RKO (cell line): Measurements from ENCODE around the gene FAM117A.
"Not testable (repeated sequence)": the region's sequence is repeated elsewhere in the genome, so short reads cannot be mapped to it uniquely, and the experiment has no call there.

Experiments used
- DNase-seq: peaks from one replicate; pipeline ENCODE4 v3.0.0-alpha.2; 2016; ENCODE audit warnings: low spot score

Gene FAM117A

GRCh38 chr17:49739641-49740271 is 24.2 kb downstream of the FAM117A start:
- DNase-seq, result no peak

GRCh38 chr17:49738456-49739163 is 25.3 kb downstream of the FAM117A start:
- no peak for DNase-seq

GRCh38 chr17:49734515-49735490 is 29.1 kb downstream of the FAM117A start:
- DNase-seq, result no peak

GRCh38 chr17:49731435-49731831 is 32.5 kb downstream of the FAM117A start:
- DNase-seq, result no peak

- DNase-seq, result no peak
Measured at GRCh38 chr17:49730785-49731434, 33.0 kb downstream of the FAM117A start.

- no peak for DNase-seq
Measured at GRCh38 chr17:49730078-49730784, 33.7 kb downstream of the FAM117A start.

GRCh38 chr17:49729069-49729468 is 34.9 kb downstream of the FAM117A start:
- DNase-seq, result no peak

GRCh38 chr17:49728425-49728824 is 35.5 kb downstream of the FAM117A start:
- DNase-seq, result no peak

GRCh38 chr17:49727380-49727779 is 36.6 kb downstream of the FAM117A start:
- DNase-seq, result no peak

GRCh38 chr17:49725452-49726130 is 38.3 kb downstream of the FAM117A start:
- DNase-seq, result no peak

- not testable (repeated sequence) for DNase-seq
Measured at GRCh38 chr17:49724552-49724951, 39.4 kb downstream of the FAM117A start.

GRCh38 chr17:49723423-49723822 is 40.5 kb downstream of the FAM117A start:
- DNase-seq, result no peak

GRCh38 chr17:49722066-49722465 is 41.9 kb downstream of the FAM117A start:
- no peak for DNase-seq

GRCh38 chr17:49717371-49717861 is 46.5 kb downstream of the FAM117A start:
- DNase-seq, result no peak

GRCh38 chr17:49716668-49717364 is 47.1 kb downstream of the FAM117A start:
- DNase-seq, result no peak

- no peak for DNase-seq
Measured at GRCh38 chr17:49715717-49716279, 48.1 kb downstream of the FAM117A start.

GRCh38 chr17:49715216-49715615 is 48.7 kb downstream of the FAM117A start:
- DNase-seq, result no peak

- no peak for DNase-seq
Measured at GRCh38 chr17:49708515-49709183, 55.3 kb downstream of the FAM117A start.
